ENCODE measurements around the gene ARHGAP10.
A peak's percentile ranks its signal among the peaks of the same experiment; 100 is the strongest.
"Not testable (repeated sequence)": the region's sequence is repeated elsewhere in the genome, so short reads cannot be mapped to it uniquely, and the experiment has no call there.

Gene ARHGAP10

GRCh38 chr4:147772056-147772455 is 40.2 kb downstream of the ARHGAP10 start:
- no peak for DNase-seq

- no peak for DNase-seq
Measured at GRCh38 chr4:147772459-147772969, 40.6 kb downstream of the ARHGAP10 start.

GRCh38 chr4:147773261-147774184 is 41.6 kb downstream of the ARHGAP10 start:
- no peak for DNase-seq

GRCh38 chr4:147776716-147777115 is 44.8 kb downstream of the ARHGAP10 start:
- no peak for DNase-seq

- DNase-seq, result no peak
Measured at GRCh38 chr4:147777456-147778091, 45.7 kb downstream of the ARHGAP10 start.

GRCh38 chr4:147778942-147779341 is 47.1 kb downstream of the ARHGAP10 start:
- no peak for DNase-seq

- peak; percentile 43 for DNase-seq
Measured at GRCh38 chr4:147779451-147779850, 47.6 kb downstream of the ARHGAP10 start.

GRCh38 chr4:147780137-147780777 is 48.4 kb downstream of the ARHGAP10 start:
- peak; percentile 39 to 40 for DNase-seq

- peak in 1 of 2 experiments; percentile 12 for DNase-seq
Measured at GRCh38 chr4:147782087-147782781, 50.3 kb downstream of the ARHGAP10 start.

GRCh38 chr4:147785129-147785528 is 53.2 kb downstream of the ARHGAP10 start:
- DNase-seq, result no peak

- peak; percentile 35 to 44 for DNase-seq
Measured at GRCh38 chr4:147786031-147786430, 54.1 kb downstream of the ARHGAP10 start.

GRCh38 chr4:147786531-147786930 is 54.6 kb downstream of the ARHGAP10 start:
- no peak for DNase-seq

- no peak for DNase-seq
Measured at GRCh38 chr4:147787204-147787603, 55.3 kb downstream of the ARHGAP10 start.

GRCh38 chr4:147788791-147789190 is 56.9 kb downstream of the ARHGAP10 start:
- DNase-seq, result no peak

GRCh38 chr4:147789596-147789995 is 57.7 kb downstream of the ARHGAP10 start:
- DNase-seq, result no peak

GRCh38 chr4:147790412-147790811 is 58.5 kb downstream of the ARHGAP10 start:
- no peak for DNase-seq

GRCh38 chr4:147791341-147791740 is 59.5 kb downstream of the ARHGAP10 start:
- DNase-seq, result no peak

GRCh38 chr4:147791865-147792264 is 60.0 kb downstream of the ARHGAP10 start:
- no peak for DNase-seq

GRCh38 chr4:147793569-147794313 is 61.9 kb downstream of the ARHGAP10 start:
- DNase-seq, result no peak

GRCh38 chr4:147794314-147794680 is 62.4 kb downstream of the ARHGAP10 start:
- DNase-seq, result no peak

GRCh38 chr4:147794787-147795413 is 63.0 kb downstream of the ARHGAP10 start:
- no peak for DNase-seq

GRCh38 chr4:147799057-147799456 is 67.2 kb downstream of the ARHGAP10 start:
- DNase-seq, result not testable (repeated sequence)
